ENCODE data around the gene RPL18. TPM values are rescaled to one million over a fixed set of nuclear protein-coding genes. Genes with fewer than 3 reads are reported as not detected.

RPL18 gene
- total and polyA plus RNA-seq, 9 of the 15 experiments (the other 6 are each of a cell fraction or from before 2014, with no cell fraction given), result 312 to 2,635 (median 1,653) TPM

DNA sequence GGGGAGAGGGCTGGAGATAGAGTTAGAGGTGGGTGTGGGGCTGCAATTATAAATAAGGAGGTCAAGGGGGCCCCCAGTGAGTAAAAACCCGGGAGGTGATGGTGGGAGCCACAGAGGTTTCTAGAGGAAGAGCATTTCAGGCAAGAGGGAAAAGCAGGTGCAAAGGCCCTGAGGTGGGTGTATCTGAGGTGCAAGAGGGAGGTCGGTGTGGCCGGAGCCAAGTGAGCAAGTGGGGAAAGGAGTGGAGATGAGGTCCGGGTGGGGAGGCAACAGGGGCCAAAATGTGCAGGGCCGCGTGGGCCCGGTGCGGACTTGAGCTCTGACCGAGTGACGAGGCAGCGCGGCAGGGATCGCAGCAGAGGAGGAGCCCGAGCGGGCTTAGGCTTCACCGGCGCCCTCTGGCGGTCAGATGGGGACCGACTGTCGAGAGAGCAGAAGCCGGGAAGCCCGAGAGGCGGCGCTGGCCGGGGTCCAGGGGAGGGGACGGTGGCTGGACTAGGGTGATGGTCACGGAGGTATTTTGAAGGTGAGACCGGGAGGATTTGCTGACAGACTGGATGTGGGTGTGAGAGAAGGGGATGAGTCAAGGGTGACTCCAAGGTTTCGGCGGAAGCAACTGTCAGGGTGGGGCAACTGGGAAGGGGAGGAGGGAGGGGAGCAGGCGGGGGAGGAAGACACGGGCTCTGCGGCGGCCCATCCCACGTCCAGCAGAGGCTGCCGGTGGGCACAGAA, 30.1 kb downstream of the RPL18 start (continued):
- TF ChIP-seq, protein P1, sequence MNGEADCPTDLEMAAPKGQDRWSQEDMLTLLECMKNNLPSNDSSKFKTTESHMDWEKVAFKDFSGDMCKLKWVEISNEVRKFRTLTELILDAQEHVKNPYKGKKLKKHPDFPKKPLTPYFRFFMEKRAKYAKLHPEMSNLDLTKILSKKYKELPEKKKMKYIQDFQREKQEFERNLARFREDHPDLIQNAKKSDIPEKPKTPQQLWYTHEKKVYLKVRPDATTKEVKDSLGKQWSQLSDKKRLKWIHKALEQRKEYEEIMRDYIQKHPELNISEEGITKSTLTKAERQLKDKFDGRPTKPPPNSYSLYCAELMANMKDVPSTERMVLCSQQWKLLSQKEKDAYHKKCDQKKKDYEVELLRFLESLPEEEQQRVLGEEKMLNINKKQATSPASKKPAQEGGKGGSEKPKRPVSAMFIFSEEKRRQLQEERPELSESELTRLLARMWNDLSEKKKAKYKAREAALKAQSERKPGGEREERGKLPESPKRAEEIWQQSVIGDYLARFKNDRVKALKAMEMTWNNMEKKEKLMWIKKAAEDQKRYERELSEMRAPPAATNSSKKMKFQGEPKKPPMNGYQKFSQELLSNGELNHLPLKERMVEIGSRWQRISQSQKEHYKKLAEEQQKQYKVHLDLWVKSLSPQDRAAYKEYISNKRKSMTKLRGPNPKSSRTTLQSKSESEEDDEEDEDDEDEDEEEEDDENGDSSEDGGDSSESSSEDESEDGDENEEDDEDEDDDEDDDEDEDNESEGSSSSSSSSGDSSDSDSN (IDR thresholded peaks at IDR 0.05; ENCODE audit: borderline replicate concordance in 1 of 2, low read depth in 2 of 2, low read length in 2 of 2), result peak; percentile 28 to 53; a peak in 1 of 4 replicates
- TF ChIP-seq GTF2A2 (tag; IDR thresholded peaks at IDR 0.05) (no peak), TSC22D4 (tag; IDR thresholded peaks at IDR 0.05) (no peak), ZZZ3 (IDR thresholded peaks at IDR 0.05) (0 out of 2 replicates have a peak, but pooled peaks have one; percentile 66), PHTF2 (CRISPR knock-in tag; IDR thresholded peaks at IDR 0.05) (no peak), TBP (optimal IDR thresholded peaks at IDR 0.05; ENCODE audit: low read depth, low read length) (no peak), ZNF586 (CRISPR knock-in tag; conservative IDR thresholded peaks at IDR 0.05) (no peak), TEAD4 (IDR thresholded peaks at IDR 0.05; ENCODE audit: low read length) (no peak; the same call in 1 of the 2 replicates), TEAD4 (CRISPR knock-in tag; IDR thresholded peaks at IDR 0.05; ENCODE audit: borderline replicate concordance) (no peak), ZNF175 (CRISPR knock-in tag; IDR thresholded peaks at IDR 0.05; ENCODE audit: low read depth) (no peak), MAFK (IDR thresholded peaks at IDR 0.05; ENCODE audit: low read length) (no peak), HMGN3 (IDR thresholded peaks at IDR 0.05; ENCODE audit: borderline replicate concordance, extremely low read depth, insufficient read length, low read depth, low read length) (peak; percentile 92)
- TF ChIP-seq, protein P2, sequence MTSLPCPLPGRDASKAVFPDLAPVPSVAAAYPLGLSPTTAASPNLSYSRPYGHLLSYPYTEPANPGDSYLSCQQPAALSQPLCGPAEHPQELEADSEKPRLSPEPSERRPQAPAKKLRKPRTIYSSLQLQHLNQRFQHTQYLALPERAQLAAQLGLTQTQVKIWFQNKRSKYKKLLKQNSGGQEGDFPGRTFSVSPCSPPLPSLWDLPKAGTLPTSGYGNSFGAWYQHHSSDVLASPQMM (CRISPR knock-in tag; IDR thresholded peaks at IDR 0.05), result no peak
- TF ChIP-seq, protein P3, sequence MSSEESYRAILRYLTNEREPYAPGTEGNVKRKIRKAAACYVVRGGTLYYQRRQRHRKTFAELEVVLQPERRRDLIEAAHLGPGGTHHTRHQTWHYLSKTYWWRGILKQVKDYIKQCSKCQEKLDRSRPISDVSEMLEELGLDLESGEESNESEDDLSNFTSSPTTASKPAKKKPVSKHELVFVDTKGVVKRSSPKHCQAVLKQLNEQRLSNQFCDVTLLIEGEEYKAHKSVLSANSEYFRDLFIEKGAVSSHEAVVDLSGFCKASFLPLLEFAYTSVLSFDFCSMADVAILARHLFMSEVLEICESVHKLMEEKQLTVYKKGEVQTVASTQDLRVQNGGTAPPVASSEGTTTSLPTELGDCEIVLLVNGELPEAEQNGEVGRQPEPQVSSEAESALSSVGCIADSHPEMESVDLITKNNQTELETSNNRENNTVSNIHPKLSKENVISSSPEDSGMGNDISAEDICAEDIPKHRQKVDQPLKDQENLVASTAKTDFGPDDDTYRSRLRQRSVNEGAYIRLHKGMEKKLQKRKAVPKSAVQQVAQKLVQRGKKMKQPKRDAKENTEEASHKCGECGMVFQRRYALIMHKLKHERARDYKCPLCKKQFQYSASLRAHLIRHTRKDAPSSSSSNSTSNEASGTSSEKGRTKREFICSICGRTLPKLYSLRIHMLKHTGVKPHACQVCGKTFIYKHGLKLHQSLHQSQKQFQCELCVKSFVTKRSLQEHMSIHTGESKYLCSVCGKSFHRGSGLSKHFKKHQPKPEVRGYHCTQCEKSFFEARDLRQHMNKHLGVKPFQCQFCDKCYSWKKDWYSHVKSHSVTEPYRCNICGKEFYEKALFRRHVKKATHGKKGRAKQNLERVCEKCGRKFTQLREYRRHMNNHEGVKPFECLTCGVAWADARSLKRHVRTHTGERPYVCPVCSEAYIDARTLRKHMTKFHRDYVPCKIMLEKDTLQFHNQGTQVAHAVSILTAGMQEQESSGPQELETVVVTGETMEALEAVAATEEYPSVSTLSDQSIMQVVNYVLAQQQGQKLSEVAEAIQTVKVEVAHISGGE (CRISPR knock-in tag; IDR thresholded peaks at IDR 0.05), result 0 out of 6 replicates have a peak, but pooled peaks of 1 of the 3 experiments have one; percentile 61
- TF ChIP-seq, protein P4, sequence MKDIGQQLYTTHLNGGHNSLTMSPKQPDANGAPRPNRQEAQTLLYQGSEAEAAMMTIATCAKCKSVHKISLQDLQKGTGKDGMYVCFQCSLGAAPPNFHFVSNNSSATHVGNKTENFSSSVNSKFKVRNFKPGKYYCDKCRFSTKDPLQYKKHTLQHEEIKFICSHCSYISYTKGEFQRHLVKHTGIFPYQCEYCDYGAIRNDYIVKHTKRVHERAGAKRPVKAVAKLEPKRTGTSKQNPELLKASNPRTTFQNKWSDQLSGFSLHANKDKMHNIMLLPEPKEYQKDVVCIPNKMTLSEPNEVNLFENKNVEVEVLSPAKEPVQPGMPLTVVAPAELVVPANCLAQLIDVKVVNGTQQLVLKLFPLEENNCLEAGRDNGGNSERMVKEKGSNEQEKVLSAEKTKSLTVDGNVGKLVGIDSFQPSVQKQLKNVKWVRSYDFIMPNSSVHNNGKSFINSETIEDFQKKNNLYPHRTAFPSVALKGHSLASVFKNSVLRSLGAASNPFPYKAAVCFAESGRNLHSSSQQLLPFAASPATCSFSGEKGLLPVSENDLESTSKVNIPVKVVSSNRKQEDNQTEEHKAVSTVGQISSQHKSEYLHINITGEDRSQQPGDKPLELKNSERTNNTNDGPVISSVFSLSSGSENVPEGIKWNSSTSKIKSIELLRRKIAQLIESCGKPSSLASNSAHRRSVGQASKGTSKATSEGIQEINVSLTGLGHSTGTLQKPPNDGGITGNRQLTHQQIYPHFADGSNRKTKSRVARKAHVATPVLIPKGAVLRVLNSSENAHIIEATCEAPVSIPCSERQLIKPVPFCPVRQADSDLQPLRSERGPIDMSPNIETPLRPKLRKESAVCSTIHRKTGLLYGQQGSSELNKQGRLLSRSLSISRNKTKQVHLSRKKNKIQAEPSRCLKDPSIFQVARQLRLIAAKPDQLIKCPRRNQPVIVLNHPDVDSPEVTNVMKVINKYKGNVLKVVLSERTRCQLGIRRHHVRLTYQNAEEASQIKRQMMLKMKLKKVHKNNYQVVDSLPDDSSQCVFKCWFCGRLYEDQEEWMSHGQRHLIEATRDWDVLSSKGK (CRISPR knock-in tag; IDR thresholded peaks at IDR 0.05), result no peak

Measured in K562 (cell line).